Stimulated activated naive B cell treated with anti-CD40 and anti-IgM and Interleukin-4, amounts not matched to agents 10 μg/mL and 1 μg/mL and 100 μg/mL, for 72 hours (primary cell): Measurements from ENCODE around the gene CCL13.

Experiments
- ATAC-seq, 2 donors: fragments of 150-1000 bp; cut with Tn5 transposase; replicated peaks; 2 replicates each; pipeline ENCODE4 v1.10.0; 2021; ENCODE audit warnings: moderate library complexity in 1 of 2
- DNase-seq: peaks from one replicate; pipeline ENCODE4 v3.0.0; 2021
- H3K27ac Mint-ChIP-seq: one replicate; pipeline ENCODE4 v1.8.0; 2022; ENCODE audit warnings: mild to moderate bottlenecking, mixed read lengths
- H3K27me3 Mint-ChIP-seq, 2 donors: one replicate each; pipeline ENCODE4 v1.8.0; 2022; ENCODE audit warnings: mixed read lengths in 2 of 2
- H3K36me3 Mint-ChIP-seq, 2 donors: one replicate each; pipeline ENCODE4 v1.8.0; 2022; ENCODE audit warnings: mixed read lengths in 2 of 2, mild to moderate bottlenecking in 1 of 2
- H3K4me1 Mint-ChIP-seq, 2 donors: one replicate each; pipeline ENCODE4 v1.8.0; 2022; ENCODE audit warnings: mixed read lengths in 2 of 2, mild to moderate bottlenecking in 1 of 2
- H3K4me3 Mint-ChIP-seq, 2 donors: one replicate each; pipeline ENCODE4 v1.8.0; 2022; ENCODE audit warnings: mild to moderate bottlenecking in 2 of 2, mixed read lengths in 2 of 2, moderate library complexity in 1 of 2
- H3K9me3 Mint-ChIP-seq, 2 donors: one replicate each; pipeline ENCODE4 v1.8.0; 2022; ENCODE audit warnings: mixed read lengths in 2 of 2, mild to moderate bottlenecking in 1 of 2

Gene CCL13

GRCh38 chr17:34384271-34384670 is 28.0 kb downstream of the CCL13 start:
- Mint-ChIP-seq H3K4me3 (no peak overlapping the region), H3K36me3 (peaks cover 1 to 12% of the 10 kb centered on the region in 2 donors), H3K4me1 (peaks cover 65 to 90% of the 10 kb centered on the region in 2 donors), H3K27me3 (no peaks in the 10 kb centered on the region), H3K27ac (no peak overlapping the region), H3K9me3 (peaks cover 4% of the 10 kb centered on the region in 2 donors)
- no peak for DNase-seq
- no peak for ATAC-seq

GRCh38 chr17:34384822-34385605 is 28.7 kb downstream of the CCL13 start:
- Mint-ChIP-seq H3K4me3 (no peak overlapping the region), H3K36me3 (peaks cover 1 to 12% of the 10 kb centered on the region in 2 donors), H3K27ac (no peak overlapping the region), H3K4me1 (peaks cover 64 to 90% of the 10 kb centered on the region in 2 donors), H3K9me3 (peaks cover 4% of the 10 kb centered on the region in 2 donors), H3K27me3 (no peaks in the 10 kb centered on the region)
- ATAC-seq (no peak), DNase-seq (no peak)

- H3K4me3 Mint-ChIP-seq: peak overlapping the region in 1 of 2 donors; percentile 29
- peaks cover 1 to 12% of the 10 kb centered on the region in 2 donors for H3K36me3 Mint-ChIP-seq
- peaks cover 62 to 86% of the 10 kb centered on the region in 2 donors for H3K4me1 Mint-ChIP-seq
- peak overlapping the region; percentile 89 for H3K27ac Mint-ChIP-seq
- H3K27me3 Mint-ChIP-seq: no peaks in the 10 kb centered on the region
- H3K9me3 Mint-ChIP-seq: peaks cover 2 to 4% of the 10 kb centered on the region in 2 donors
- no peak for ATAC-seq
- no peak for DNase-seq
Observed at GRCh38 chr17:34386343-34386696, 30.0 kb downstream of the CCL13 start.

GRCh38 chr17:34386697-34387550 is 30.6 kb downstream of the CCL13 start:
- Mint-ChIP-seq H3K27ac (peak overlapping the region; percentile 89), H3K36me3 (peaks cover 0 to 9% of the 10 kb centered on the region in 2 donors), H3K9me3 (peaks cover 2 to 4% of the 10 kb centered on the region in 2 donors), H3K27me3 (no peaks in the 10 kb centered on the region), H3K4me1 (peaks cover 58 to 80% of the 10 kb centered on the region in 2 donors), H3K4me3 (peak overlapping the region; percentile 29 to 52)
- no peak for DNase-seq
- ATAC-seq: no peak

GRCh38 chr17:34387566-34387965 is 31.3 kb downstream of the CCL13 start:
- peak overlapping the region; percentile 80 for H3K27ac Mint-ChIP-seq
- H3K4me1 Mint-ChIP-seq: peaks cover 54 to 73% of the 10 kb centered on the region in 2 donors
- H3K27me3 Mint-ChIP-seq: no peaks in the 10 kb centered on the region
- peak overlapping the region in 1 of 2 donors; percentile 52 for H3K4me3 Mint-ChIP-seq
- ATAC-seq (no peak), DNase-seq (no peak)
- H3K36me3 Mint-ChIP-seq: peaks cover 0 to 9% of the 10 kb centered on the region in 2 donors
- H3K9me3 Mint-ChIP-seq: peaks cover 2 to 4% of the 10 kb centered on the region in 2 donors

- peak; percentile 66 to 70 for ATAC-seq
- H3K4me3 Mint-ChIP-seq: peak overlapping the region; percentile 39 to 44
- peaks cover 0 to 9% of the 10 kb centered on the region in 2 donors for H3K36me3 Mint-ChIP-seq
- no peak for DNase-seq
- H3K9me3 Mint-ChIP-seq: peaks cover 2 to 4% of the 10 kb centered on the region in 2 donors
- H3K27ac Mint-ChIP-seq: peak overlapping the region; percentile 52
- H3K27me3 Mint-ChIP-seq: peaks cover 0 to 6% of the 10 kb centered on the region in 2 donors
- peaks cover 58 to 74% of the 10 kb centered on the region in 2 donors for H3K4me1 Mint-ChIP-seq
Observed at GRCh38 chr17:34389126-34389750, 33.0 kb downstream of the CCL13 start.

- no peak for ATAC-seq
- peak overlapping the region; percentile 27 for H3K27ac Mint-ChIP-seq
- H3K27me3 Mint-ChIP-seq: peaks cover 0 to 6% of the 10 kb centered on the region in 2 donors
Observed at GRCh38 chr17:34390649-34391048, 34.4 kb downstream of the CCL13 start.

GRCh38 chr17:34391241-34391640 is 35.0 kb downstream of the CCL13 start:
- Mint-ChIP-seq H3K27ac (peak overlapping the region; percentile 27), H3K9me3 (peaks cover 1 to 2% of the 10 kb centered on the region in 2 donors), H3K4me1 (peaks cover 50 to 70% of the 10 kb centered on the region in 2 donors), H3K36me3 (peaks cover 0 to 5% of the 10 kb centered on the region in 2 donors), H3K4me3 (no peak overlapping the region), H3K27me3 (peaks cover 0 to 6% of the 10 kb centered on the region in 2 donors)
- ATAC-seq (no peak), DNase-seq (no peak)

More at GRCh38 chr17:34390649-34391048, 34.4 kb downstream of the CCL13 start:
- DNase-seq: no peak
- Mint-ChIP-seq H3K36me3 (peaks cover 0 to 9% of the 10 kb centered on the region in 2 donors), H3K9me3 (peaks cover 2 to 4% of the 10 kb centered on the region in 2 donors), H3K4me1 (peaks cover 56 to 76% of the 10 kb centered on the region in 2 donors), H3K4me3 (no peak overlapping the region)

- no peak overlapping the region for H3K4me3 Mint-ChIP-seq
- H3K27me3 Mint-ChIP-seq: peaks cover 0 to 6% of the 10 kb centered on the region in 2 donors
- no peaks in the 10 kb centered on the region for H3K36me3 Mint-ChIP-seq
- H3K27ac Mint-ChIP-seq: no peak overlapping the region
- peaks cover 0 to 1% of the 10 kb centered on the region in 2 donors for H3K9me3 Mint-ChIP-seq
- ATAC-seq (peak; percentile 40 to 53), DNase-seq (no peak)
- H3K4me1 Mint-ChIP-seq: peaks cover 48 to 68% of the 10 kb centered on the region in 2 donors
Observed at GRCh38 chr17:34393401-34393800, 37.1 kb downstream of the CCL13 start.

GRCh38 chr17:34397265-34397664 is 41.0 kb downstream of the CCL13 start:
- Mint-ChIP-seq H3K27me3 (peaks cover 0 to 6% of the 10 kb centered on the region in 2 donors), H3K4me1 (peaks cover 53 to 79% of the 10 kb centered on the region in 2 donors), H3K9me3 (peaks cover 0 to 1% of the 10 kb centered on the region in 2 donors), H3K27ac (peak overlapping the region; percentile 28), H3K4me3 (no peak overlapping the region), H3K36me3 (no peaks in the 10 kb centered on the region)
- DNase-seq (no peak), ATAC-seq (no peak)

GRCh38 chr17:34398990-34399389 is 42.7 kb downstream of the CCL13 start:
- peaks cover 42 to 66% of the 10 kb centered on the region in 2 donors for H3K4me1 Mint-ChIP-seq
- no peak overlapping the region for H3K4me3 Mint-ChIP-seq
- H3K27ac Mint-ChIP-seq: peak overlapping the region; percentile 90
- DNase-seq (no peak), ATAC-seq (peak; percentile 89 to 93)
- no peaks in the 10 kb centered on the region for H3K36me3 Mint-ChIP-seq
- peaks cover 0 to 1% of the 10 kb centered on the region in 2 donors for H3K9me3 Mint-ChIP-seq
- H3K27me3 Mint-ChIP-seq: peaks cover 0 to 1% of the 10 kb centered on the region in 2 donors

GRCh38 chr17:34399725-34400124 is 43.4 kb downstream of the CCL13 start:
- Mint-ChIP-seq H3K27ac (no peak overlapping the region), H3K4me1 (peaks cover 41 to 59% of the 10 kb centered on the region in 2 donors), H3K27me3 (no peaks in the 10 kb centered on the region), H3K4me3 (no peak overlapping the region), H3K36me3 (no peaks in the 10 kb centered on the region), H3K9me3 (peaks cover 0 to 1% of the 10 kb centered on the region in 2 donors)
- DNase-seq (no peak), ATAC-seq (peak in 1 of 2 donors; percentile 35)

GRCh38 chr17:34400301-34400931 is 44.1 kb downstream of the CCL13 start:
- ATAC-seq (peak; percentile 66 to 72), DNase-seq (no peak)
- peaks cover 38 to 52% of the 10 kb centered on the region in 2 donors for H3K4me1 Mint-ChIP-seq
- H3K27ac Mint-ChIP-seq: peak overlapping the region; percentile 67
- H3K9me3 Mint-ChIP-seq: peaks cover 0 to 1% of the 10 kb centered on the region in 2 donors
- H3K4me3 Mint-ChIP-seq: no peak overlapping the region
- no peaks in the 10 kb centered on the region for H3K36me3 Mint-ChIP-seq
- no peaks in the 10 kb centered on the region for H3K27me3 Mint-ChIP-seq
